ENCODE measurements around the gene TMOD3.

DNA sequence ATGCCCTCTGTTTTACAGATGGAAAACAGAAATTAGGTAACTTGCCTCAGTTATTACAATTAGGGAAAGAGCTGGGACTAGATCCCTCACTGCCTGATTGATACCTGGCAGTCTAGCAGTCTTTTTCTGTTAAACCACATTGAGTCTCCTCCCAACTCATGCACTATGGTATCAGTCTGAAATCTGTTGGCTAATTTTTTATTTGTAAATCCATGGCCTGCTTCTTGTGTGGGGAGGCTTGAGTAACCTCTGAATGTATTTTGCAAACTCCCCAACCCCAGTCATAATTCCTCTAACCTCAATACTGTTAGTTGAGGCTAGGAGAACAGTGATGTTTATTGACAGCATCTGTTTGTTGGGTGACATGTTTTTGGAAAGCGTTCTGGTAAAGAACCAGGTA lies 35.9 kb downstream of the TMOD3 start:
- TF ChIP-seq POLR2AphosphoS5 (IDR thresholded peaks at IDR 0.05; ENCODE audit: insufficient read depth, low read depth, low read length): no peak
- no peak for TF ChIP-seq EZH2 (IDR thresholded peaks at IDR 0.05; ENCODE audit: borderline replicate concordance, low read depth, low read length, severe bottlenecking)
- TF ChIP-seq, protein P1, sequence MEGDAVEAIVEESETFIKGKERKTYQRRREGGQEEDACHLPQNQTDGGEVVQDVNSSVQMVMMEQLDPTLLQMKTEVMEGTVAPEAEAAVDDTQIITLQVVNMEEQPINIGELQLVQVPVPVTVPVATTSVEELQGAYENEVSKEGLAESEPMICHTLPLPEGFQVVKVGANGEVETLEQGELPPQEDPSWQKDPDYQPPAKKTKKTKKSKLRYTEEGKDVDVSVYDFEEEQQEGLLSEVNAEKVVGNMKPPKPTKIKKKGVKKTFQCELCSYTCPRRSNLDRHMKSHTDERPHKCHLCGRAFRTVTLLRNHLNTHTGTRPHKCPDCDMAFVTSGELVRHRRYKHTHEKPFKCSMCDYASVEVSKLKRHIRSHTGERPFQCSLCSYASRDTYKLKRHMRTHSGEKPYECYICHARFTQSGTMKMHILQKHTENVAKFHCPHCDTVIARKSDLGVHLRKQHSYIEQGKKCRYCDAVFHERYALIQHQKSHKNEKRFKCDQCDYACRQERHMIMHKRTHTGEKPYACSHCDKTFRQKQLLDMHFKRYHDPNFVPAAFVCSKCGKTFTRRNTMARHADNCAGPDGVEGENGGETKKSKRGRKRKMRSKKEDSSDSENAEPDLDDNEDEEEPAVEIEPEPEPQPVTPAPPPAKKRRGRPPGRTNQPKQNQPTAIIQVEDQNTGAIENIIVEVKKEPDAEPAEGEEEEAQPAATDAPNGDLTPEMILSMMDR (IDR thresholded peaks at IDR 0.05; ENCODE audit: extremely low read depth in 1 of 2, insufficient read depth in 1 of 2, low read depth in 1 of 2, low read length in 2 of 2): no peak
